ENCODE results near the gene CNNM1.

DNA sequence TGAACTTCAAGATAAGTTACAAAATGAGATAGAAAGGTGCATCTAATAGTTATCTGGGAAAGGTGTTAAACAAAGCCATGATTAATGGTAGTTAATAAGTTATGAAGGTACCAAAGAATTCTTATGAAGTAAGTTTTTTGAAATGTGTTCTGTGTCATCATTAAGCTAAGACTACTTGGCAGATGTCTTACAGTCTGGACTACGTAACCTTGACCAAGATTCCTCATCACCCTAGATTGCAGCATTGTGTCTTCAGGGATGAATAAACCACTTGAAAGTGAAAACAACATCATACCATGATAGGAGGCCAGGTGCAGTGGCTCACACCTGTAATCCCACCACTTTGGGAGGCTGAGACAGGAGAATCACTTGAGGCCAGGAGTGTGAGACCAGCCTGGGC is 53.0 kb downstream of the CNNM1 start:
- TF ChIP-seq CTCF (IDR thresholded peaks at IDR 0.05) (no peak), POLR2A (IDR thresholded peaks at IDR 0.05) (no peak)

Data from heart left ventricle (tissue), 13 donors.